Anterior cingulate cortex (tissue), 58 donors: Measurements from ENCODE around the gene TTC28.

ENCODE experiments used
- DNase-seq, 58 donors: peaks; one replicate each; lab custom pipeline; 2025; lab: John Stamatoyannopoulos, UW

TTC28 gene

DNA sequence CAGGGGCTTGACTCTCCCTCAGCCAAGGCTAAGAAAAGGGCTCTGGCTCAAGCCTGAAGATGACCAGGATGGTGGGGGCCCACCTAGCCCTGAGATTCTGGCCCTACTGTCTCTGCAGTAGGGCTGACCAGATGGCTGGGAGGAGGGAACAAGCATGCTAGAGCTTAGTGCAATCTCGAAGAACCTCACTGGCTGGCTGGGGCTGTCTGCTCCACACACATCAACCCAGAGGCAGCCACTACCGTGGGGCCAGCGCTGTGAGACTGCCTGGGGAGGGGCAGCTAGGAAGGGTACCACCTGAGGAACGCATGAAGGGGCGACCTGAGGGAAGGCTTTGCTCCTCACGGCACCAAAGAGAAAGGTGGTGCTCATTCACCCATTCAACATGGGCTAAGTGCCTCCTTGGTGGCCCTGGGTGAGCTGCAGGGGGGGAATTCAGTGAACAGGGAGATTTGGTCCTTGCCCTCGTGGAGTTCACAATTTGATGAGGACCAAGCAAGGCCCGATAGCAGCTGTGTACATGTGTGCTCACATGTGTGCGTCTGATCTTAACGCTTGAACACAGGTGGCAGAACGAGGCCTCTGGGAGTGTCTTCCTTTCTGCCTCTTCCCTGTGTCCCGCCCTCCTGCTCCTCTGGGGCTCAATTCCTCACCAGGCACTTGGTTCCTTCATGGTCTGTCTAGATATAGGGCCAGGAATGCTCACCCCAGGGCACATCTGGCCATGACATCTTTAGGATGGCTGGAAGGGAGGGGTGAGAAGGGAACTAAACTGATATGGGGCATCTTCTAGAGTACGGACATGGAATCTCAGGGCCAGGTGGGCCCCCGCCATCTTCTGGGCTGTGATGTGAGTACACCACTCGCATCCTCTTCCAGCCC, 658.3 kb downstream of the TTC28 start:
- peak in 7 of 58 donors; percentile 11 to 46 (median 25) for DNase-seq

DNA sequence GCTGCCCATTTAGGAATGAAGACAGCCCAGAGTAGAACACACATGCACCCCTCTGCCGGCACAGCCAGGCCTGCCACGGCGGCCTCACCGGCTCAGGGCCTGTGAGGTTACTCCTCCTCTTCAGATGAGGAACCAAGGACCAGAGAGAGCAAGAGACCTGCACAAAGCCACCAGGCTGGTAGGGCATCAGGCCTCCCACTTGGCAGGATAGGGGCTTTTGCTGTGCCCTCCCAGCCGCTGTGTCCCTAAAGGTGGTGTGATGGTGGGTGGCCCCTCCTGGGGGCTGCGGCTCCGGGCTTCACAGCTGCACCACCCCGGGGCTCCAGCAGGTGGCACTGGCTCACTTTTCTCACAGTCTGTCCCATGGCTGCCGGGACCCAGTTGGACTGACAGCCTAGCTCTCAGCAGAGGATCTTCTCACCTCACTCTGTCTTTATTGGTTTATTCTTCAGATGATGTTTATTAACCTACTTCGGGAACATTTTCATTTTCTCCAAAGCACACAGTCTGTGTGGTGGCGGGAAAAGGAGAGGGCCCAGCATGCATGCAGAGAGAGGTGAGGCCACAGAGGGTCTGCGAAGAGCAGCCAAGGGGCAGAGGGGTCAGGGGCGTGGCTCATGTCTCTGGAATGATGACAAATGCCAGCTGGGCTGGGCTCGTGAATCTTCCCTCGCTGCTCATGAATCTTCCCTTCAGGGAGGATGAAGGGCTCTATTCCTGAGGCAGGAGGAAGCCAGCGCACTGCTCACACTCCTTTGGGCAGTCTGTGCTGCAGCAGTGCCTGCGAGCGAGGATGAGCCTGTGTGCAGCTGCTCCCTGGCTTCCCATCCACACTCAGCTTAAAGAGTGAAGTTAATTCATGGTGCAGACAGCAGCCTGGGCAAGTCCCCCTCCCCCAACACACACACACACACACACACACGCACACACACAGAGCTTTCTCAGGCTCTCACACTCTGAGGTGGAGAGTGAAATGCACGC, 659.5 kb downstream of the TTC28 start:
- DNase-seq: peak in 57 of 58 donors; percentile 5 to 82 (median 53)

DNA sequence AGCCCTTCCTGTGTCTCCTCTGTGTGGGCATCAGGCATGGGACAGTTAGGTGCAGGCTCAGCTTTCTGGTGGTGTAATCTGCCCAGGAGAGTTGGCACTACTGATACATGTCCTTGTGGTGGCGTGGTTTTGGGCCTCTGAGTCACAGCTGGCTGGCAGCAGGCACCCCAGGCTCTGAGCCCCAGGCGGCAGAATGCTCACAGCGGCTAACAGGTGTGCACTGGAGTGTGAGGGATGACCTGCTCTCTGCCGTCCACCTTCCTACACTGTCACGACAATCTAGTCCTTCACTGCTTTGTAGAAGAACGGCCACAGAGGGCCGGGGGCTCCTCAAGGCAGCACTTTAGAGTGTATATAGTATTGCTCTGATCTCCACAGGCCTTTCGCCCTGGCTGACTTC, 660.3 kb downstream of the TTC28 start:
- no peak for DNase-seq

DNA sequence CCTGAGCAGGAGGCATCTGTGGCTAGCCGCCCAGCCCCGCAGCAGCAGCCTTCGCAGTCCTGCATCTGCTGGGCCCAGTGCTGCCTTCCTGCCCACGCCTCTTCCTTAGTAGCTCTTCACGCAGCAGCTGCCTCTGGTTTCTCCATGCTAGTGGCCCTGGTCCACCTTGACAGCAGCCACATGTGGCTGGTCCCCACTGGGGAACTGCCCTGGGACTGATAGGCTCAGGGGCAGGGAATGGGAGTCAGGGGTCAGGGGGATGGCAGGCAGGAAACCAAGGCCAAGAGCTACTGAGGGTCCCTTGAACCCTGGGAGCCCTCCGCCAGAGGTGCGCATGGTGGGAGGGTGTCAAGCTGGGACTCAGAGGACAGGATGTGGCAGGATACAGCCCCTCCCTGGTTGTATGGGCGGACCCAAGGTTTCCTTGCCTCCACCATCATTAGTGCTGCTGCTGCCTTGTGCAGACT, 661.1 kb downstream of the TTC28 start:
- no peak for DNase-seq

DNA sequence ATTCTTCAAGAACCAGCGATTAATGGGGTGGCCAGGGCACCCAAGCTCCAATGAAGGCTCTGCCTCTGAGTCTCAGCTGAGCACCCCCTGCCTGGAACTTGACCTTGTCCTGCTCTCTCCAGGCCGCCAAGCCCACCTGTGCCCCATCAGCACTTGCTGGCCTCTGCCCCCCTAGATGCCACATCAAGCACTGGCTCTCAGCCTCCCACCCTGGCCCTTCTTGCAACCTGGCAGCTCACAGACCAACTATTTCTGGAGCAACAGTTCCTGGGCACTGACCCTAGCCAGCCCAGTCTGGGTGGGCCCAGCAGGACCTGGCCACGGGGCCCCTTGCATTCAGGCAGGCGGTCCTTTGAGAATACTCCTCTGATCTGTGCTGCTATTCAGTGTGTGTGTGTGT, 661.8 kb downstream of the TTC28 start:
- DNase-seq: no peak

DNA sequence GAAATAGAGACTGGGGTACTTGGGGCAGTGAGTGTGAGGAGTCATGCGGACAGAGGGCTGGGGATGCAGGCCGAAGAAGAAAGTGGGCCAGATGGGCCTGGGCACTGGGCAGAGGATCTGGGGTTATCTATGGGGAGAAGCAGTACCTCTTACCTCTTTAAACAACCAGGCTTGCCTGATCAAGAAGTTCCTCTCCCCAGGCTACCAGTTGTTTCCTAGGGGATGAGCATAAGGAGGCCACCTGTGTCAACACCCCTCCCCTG, 662.2 kb downstream of the TTC28 start:
- no peak for DNase-seq

DNA sequence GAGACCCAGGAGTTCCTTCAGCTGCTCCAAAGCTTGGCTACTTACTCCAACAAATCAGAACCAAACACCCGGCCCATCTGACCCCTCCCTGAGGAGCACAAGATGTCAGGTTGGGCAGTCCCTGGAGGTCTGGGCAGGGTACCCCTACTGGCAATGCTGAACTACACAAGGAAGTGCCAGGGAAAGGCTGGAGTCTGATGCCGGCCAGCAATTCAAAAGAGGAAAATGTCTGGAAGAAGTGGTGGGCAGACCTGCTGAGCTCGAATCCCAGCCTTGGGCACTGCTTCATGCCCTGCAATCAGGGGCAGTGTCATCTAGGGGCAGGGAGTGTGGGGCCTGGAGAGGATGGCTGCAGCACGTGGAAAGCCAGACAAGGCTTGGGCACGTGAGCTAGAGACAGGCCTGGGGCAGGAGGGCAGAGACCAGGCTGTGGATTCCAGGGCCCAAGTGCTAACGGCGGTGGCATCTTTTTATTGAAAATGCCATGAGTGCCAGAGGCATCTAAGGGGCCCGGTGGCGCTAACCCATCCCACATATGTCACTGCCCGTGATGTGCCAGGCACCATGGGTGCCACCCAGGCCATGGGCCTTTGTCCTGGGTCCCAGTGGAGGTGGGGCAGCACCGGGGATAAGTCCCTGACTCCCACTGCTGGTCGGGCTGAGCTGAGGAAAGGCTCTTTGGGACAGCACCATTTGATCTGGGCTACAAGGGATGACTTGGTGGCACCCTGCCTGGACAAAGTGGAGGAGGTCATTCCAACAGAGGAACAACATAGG, 662.7 kb downstream of the TTC28 start:
- no peak for DNase-seq

DNA sequence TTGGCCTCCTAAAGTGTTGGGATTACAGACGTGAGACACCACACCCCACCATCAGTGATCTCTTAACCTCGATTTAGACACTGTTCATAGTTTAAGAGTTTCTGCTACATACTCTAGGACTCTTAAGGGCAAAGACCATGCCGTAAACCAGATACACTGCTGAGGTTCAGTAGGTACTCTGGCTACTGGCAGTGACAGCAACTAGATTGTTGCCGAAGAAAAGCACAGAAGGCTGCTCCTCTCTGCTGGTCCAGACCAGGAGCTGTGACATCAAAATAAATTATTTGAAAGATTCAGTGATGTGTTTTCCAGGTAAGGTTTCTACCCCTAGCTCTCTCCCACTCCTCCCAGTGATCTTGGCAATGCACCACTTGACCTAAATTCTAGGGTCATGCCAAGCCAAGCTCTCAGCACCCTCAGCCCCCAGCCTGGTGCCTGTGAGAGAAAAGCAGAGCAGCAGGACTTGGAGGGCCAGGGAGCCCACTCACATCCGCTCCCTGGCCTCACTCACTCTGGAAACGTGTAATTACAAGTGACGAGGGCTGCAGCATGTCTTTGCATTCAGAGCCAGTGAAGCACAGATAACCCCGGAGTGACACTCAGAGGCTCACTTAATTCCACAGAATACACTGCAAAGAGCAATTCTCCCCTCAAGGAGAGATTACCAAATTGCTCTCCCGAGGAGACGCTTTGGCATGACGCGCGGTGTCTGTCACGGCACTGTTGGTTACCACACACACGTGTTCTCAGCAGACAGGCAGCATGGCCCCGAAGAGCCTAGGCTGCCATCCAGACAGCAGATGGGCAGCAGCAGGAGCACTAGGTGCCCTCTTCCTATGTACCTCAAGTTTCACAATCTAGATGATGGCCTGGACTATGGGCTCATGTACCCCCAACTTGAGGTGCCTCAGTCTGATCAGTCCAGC, 663.7 kb downstream of the TTC28 start:
- DNase-seq: no peak

DNA sequence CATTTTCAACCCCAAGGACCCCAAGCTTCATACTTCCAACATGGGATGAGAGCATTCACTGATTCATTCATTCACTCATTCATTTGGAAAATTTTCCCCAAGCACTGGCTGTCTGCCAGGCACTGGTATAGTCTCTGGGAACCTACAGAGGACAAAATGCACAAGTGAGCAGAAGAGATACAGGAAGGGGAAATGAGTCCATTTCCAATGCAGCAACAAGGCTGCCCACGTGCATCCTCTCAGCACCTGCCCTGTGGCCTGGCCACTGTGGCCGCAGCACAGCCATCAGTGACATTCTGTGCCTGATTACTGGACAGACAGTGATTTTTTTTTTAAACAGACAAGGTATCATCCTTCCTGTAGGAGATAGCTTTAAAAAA, 664.6 kb downstream of the TTC28 start:
- DNase-seq: no peak

DNA sequence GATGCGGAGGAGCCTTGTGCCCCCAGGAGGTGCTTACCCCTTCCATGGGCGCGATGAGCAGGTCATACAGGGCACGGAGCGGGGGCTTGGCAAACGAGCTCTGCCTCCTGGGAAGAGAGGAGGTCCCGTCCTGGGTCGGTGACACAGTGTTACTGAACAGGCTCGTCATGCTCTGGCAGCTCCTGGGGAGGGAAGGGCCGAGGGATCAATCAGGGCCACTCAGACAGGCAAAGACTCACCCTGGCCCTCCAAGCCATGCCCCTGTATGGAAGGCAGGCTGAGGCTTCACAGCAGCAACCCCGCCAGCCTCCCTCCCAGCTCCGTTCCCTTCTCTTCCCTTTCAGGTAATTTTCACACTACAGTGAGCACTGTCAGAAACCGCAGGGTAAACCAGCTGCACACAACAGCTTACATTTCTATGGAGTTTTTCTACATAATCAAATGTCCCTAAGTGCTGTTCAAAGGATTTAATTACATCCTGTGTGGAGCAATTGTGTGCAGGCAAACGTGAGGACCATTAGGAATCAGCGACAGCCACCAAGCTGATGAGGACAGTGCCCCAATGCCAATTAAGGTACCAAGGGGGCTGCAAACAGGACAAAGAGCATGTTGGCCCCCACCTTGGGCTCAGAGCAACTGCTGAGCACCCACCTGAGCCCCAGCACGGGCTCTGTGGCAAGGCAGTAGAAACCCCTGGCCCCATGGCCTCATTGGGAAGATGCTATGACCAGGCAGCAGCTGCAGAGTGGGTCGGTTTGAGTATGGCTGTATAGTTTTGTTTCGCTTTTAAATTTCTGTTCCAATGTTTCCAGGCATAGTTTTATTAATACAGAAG, 665.2 kb downstream of the TTC28 start:
- no peak for DNase-seq

DNA sequence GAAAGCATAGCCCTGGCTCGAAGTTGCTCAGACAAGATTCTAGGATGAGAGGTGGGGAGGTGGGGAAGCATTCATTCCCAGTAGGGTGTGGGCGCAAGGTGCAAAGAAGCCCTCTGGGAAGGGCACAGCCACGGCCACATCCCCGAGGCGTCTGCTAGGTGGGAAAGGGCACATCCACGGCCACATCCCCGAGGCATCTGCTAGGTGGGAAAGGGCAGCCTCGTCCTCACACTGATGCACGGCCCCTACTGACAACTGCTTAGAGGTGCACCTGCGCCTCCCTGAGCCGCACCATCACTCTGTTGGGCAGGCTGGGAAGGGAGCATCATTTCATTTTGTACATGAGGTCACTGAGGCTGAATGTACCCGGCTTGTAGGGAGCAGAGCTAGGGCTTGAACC, 666.0 kb downstream of the TTC28 start:
- no peak for DNase-seq

DNA sequence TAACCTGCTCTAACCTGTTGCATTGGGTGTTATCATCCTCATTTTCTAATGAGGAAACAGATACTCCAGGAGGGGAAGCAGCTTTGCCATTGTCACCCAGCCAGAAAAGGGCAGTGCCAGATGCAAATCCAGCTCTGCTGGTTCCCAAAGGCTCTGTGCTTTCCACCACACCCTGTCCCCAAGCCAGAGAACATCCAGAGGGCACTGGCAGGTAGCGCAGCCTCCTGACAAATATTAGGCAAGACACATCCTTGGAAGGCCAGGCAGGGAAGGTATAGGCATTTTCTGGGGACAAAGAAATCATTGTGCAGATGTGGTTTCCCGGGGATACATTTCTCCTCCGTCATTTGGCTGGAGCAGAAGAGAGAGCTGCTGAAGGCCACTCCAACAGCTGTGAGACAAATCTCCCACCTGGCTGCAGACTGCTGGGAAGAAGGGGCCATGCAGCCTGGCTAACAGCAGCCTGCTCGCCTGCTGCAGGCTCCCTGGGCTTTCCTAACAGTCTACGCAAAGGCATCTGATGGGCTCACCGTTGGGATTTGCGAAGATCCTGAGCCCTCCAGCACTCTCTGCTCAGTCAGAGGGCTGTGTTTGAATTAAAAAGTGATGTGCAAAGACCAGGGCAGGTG, 666.7 kb downstream of the TTC28 start:
- no peak for DNase-seq

DNA sequence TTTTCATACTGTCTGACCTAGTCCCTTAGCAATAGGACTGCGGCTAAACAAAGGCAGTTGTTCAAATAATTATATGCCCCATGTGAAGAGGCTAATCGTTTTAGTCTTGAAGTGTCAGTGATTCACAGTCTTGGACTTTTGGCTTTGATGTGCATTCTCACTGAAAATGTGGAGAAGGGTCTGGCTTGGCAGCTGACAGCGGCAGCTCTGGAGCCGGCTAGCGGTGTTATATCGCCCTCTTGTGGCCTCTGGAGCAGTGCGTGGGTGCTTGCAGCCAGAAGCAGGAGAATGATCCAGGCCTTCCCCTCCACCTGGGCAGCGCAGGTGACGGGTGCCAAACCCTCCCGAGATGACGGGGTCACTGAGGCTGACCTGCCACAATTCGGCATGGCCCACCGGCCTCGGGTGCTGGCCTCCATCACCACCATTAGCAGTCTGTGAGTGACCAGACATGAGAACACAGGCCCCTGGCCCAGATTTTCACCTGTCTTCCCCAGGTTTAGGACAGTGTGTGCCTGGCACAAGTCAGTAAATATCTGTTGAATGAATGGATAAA, 670.3 kb downstream of the TTC28 start:
- DNase-seq: peak in 55 of 58 donors; percentile 4 to 84 (median 61)

DNA sequence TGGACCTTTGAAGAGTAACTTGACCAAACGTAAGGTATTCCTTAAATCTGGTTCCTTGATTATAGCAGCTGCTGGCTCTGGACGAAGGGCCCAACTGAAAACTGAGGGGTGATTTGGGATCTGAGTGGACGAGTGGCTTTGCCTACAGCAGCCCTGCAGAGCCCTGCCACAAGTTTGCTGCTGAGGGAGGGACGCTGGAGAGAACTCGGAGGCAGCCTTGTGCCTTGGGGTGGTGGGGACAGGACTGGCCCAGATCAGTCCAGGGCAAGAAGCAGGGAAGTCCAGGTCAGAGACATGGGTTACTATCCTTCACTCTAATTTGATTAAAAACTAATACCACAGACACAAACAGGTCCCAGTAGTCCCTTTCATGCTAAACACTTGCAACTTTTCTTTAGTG, 671.0 kb downstream of the TTC28 start:
- no peak for DNase-seq

DNA sequence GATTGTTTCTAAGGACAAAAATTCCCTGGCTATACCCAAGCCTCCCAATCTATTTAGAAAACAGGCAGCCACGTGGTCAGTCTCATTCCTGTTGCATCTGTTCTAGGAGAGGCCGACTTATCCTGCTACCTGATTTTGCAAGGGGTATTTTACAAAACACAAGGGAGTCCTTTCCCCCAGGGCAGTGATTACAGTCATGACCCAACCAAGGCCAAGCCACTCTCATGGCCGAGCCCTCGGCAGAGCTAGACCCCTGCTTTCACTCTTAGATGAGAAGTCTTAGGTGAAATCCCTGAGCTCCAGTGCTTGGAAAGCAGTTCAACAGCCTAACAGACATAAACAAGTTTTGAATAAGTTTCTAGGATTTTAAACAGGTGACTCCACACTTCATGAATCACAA, 671.6 kb downstream of the TTC28 start:
- no peak for DNase-seq

DNA sequence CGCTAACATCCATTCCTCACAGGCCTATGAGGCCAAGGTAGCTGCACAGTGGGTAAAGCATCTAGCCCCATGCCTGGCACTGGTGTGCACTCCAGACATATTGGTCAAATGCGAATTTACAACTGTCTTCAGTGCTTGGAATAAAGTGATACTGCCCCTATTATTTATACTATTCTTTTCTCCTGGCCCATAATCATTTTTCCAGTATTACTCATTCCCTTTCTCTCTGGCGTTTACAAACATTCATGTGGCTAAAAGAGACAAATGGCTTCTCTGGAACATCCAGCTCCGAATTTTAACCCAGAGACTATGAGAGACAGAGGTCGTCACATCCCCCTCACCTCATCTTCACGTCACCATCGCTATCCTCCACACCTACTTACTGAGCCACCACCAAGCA, 673.4 kb downstream of the TTC28 start:
- no peak for DNase-seq

DNA sequence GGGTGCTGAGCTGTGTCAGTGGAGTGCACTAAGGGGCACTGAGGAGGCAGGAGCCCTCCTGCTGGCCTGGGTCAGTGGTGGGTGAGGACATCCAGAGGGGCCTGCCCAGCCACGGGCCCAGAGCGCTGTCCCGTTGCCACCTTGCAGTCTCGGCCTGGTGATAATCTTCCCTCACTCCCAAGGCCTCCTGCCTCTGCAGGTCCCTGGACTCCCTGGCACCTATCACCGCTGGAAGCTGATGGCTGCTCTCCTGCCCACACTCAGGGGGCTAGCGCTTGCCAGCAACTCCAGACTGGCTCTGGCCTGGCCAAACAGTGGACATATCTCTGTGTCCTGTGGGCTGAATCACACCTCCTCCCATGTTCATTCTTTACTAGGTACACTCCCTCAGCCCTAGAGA, 674.1 kb downstream of the TTC28 start:
- no peak for DNase-seq

DNA sequence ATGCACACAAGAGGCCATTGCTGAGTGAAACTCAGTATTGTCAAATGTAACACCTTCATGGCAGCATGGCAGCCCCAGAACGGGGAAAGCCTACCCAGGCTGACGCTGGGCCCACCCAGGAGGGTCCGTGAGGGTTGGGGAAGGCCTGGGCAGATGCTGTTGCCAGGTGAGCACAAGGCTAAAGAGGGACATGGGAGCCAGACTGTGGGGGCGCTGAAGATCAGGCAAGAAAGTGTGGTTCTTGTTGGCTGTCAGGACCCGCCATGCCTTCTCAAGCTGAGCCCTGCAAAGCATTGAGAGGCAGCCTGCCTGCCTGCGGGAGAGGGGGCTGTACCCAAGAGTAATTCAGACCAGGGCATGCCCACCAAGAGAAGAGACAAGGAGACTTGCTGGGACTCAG, 675.6 kb downstream of the TTC28 start:
- DNase-seq: no peak
